GM19193 (cell line): ENCODE measurements around the gene MCM7.

Experiments
- POLR2A ChIP-seq: IDR thresholded peaks from 4 replicates; pipeline ENCODE4 v1.6.1; 2011; ENCODE audit not compliant: insufficient read depth, insufficient read length; ENCODE audit errors: extremely low read depth

MCM7 gene

DNA sequence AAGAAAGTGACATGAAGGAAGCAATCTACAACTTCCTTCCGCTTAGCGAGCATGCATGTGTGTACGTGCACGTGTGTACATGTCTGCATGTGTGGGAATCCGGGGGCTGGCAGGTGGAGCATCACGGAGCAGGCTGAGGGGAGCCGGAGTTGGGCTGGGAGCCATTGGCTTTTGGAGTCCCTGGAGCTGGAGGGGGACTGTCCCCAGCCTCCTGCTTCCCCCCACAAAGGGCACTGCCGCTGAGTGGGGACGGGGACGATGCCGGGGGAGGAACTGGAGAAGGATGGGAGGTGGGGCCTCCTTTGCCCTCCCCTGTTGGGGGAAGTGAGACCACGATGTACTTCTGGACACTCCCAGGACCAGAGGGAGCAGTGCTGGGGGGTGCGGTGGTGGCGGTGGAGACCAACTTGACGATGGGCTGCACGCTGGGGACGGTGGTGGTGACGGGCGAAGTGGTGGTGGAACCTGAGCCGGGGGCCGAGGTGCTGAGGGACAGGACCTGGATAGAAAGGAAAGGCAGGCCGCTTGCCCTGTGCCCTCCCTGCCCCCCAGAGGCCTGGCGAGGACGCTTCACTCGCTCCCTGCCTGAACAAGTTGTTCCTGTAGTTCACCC is 6.0 kb upstream of the MCM7 start:
- TF ChIP-seq POLR2A = no peak

DNA sequence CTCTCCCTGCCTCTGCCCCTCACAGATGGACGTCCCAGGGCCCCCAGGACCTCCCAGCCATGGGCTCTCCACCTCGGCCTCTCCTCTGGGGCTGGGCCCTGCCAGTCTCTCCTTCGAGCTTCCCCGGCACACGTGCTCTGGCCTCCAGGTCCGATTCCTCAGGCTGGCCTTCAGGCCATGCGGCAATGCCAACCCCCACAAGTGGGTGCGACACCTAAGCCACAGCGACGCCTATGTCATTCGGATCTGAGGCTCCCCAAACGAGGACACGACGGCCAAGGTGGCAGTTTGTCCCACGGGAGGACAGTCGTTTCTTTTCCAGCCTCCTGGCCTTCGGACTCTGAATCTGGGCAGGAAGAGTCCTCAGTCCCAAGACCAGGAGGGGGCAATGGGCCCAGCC is 5.4 kb upstream of the MCM7 start:
- TF ChIP-seq POLR2A = no peak

DNA sequence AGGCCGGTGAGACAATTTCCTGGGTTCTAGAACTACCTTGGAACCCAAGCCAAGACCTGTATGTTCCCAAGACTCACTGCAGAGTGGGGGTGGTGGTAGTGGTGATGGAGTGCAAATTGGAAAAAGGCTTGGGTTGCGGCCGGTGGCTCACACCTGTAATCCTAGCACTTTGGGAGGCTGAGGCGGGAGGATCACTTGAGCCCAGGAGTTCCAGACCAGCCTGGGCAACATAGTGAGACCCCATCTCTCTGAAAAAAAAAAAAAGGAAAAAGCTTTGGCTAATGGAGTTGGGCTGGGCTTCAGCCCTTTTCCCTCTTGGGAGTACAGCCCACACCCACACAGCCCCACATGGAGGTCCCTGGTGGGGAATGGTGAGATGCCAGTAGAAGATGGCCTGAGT is 4.3 kb upstream of the MCM7 start:
- no peak for TF ChIP-seq POLR2A

DNA sequence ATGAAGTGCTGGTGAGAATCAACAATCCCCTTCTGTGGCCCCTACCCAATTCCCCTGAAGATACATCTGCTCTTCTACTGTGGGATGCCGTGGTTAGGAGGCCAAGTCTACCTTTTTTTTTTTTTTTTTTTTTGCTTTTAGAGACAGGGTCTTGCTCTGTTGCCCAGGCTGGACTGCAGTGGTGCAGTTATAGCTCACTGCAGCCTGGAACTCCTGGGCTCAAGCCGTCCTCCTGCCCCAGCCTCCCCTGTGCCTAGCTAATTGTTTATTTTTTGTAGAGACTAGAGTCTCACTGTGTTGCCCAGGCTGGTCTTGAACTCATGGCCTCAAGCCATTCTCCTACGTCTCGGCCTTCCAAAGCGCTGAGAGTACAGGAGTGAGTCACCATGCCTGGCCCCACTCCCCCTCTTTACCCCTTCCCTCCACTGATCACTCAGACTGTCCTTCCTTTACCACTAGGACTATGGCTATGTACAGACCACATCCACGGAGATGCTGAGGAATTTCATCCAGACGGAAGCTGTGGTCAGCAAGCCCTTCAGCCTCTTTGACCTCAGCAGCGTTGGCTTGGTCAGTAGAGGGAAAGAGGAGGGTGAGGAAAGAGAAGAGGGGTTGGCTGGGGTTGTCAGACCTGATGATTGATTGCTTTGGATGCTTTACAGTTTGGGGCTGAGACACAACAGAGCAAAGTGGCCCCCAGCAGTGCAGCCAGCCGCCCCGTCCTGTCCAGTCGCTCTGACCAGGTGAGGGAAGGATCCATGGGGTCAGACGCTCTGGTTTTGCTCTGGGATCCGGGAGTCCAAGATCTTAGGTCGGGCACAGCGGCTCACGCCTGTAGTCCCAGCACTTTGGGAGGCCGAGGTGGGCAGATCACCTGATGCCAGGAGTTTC is 2.0 kb upstream of the MCM7 start:
- no peak for TF ChIP-seq POLR2A

DNA sequence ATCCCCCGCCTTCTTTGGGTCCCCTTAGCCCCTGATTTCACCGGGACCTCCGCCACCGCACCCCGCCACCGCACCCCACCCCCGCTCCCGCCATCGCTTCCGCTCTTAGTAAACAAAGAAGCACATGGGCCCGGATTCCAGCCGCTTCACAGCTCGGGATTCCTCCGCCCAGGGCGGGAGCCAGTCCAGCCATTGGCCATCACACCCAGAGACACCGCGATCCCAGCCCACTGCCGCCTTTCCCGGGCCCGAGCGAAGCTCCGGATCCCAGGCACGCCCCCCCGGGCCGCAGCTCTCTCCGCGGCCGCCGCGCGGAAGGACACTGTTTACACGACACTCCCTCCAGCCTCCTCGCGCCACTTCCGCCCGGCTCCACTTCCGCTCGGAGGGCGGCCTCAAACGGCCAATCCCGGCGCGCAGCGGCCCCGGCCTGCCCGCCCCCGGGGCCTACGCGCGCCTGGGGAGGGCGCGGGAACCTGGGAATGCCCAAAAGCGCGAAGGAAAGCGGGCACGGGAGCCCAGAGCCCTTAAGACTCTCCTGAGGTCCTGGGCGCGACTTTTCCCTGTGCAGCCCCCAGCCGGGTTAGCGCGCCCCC is 679 bp downstream of the MCM7 start:
- no peak for TF ChIP-seq POLR2A

DNA sequence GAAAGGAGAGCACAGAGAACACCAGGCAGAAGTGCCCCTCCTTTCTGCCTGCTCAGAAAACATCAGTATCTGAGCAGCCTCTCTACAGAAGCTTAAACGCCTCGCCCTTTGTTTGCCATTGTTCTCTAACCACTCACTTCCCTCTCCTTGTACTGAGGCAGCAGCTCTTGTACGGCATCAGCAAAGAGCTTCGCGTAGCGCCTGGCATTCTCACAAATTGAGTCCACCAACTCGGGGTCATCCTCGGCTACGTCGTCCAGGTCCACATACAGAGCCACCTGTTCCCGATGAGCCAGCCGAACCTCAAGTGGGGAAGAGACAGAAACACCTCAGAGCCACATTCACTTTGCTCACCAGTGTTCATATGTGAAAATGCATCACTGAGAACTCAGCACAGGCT is 1.7 kb downstream of the MCM7 start:
- no peak for TF ChIP-seq POLR2A

DNA sequence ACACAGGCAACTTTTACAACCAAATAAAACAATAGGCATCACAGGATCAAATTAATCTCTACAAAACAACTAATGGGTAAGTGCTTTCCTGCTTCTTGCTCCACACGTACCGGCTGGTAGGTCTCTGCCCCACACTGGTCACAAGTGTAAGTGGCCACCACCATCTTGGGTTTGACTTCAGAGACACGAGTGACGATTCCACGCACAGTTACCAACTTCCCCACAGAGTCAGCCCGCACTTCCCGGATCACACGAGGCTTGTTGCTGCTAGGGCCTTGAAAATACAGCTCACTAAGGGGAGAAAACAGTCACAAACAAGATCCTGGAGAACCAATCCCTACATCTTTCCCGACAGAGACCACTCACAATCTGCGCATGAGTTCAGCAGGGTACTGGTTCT is 2.3 kb downstream of the MCM7 start:
- TF ChIP-seq POLR2A = no peak

DNA sequence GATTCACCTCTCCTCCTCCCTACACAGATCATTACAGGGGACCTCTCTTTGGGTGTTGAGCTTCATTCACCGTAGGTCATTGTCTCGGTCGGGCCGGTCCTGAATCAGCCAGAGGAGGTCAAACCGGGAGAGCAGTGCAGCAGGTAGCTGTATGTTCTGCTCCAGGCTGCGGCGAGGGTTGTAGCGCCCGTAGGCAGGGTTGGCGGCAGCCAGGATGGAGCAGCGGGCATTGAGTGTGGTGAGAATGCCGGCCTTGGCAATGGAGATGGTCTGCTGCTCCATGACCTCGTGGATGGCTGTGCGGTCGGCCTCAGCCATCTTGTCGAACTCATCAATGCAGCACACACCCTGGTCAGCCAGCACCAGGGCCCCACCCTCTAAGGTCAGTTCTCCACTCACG is 5.5 kb downstream of the MCM7 start:
- no peak for TF ChIP-seq POLR2A

DNA sequence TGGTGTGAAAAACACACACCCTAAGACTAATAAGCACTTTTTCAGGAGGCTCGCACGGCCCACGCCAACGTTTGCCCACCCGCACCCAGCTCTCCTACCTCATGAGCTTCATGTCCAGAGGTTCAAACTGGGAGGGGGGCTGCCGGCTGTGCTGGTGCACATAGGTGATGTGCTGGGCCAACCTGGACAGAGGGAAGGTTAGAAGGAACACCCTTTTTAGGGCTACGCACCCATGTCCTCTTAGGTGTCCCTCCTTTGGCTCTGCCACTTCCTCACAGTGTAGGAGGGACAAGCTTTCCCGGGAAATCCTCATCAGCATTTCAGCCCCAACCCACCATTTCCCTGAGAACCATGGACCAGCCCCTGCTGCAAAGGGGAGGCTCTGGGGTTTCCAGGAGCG is 5.9 kb downstream of the MCM7 start:
- TF ChIP-seq POLR2A = no peak

DNA sequence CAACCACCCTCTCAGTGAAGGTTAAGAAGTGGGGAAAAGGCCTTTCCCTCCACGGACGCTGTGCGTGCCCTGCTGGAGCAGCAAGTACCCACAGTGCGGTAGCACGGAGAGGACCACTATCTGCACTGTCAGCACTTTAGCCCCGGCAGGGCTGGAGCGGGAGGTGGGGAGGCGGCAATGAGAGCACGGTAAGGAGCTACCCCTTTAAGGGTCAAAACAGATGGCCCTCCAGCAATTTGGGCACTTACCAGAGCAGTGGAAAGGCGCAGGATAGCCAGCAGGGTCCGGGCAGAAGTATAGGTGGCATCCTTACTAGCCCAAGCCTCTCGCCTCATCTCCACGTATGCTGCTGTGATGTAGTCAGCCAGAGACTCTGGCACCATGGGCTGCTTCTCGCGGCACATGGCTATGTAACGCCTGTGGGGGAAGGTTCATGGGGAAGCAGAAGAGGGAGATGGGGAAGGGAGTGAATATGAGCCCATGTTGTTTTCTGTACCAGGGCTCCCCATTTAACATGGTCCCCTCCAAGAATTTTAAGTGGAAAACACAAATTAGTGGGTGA is 7.2 kb downstream of the MCM7 start:
- peak; percentile 36 for TF ChIP-seq POLR2A

DNA sequence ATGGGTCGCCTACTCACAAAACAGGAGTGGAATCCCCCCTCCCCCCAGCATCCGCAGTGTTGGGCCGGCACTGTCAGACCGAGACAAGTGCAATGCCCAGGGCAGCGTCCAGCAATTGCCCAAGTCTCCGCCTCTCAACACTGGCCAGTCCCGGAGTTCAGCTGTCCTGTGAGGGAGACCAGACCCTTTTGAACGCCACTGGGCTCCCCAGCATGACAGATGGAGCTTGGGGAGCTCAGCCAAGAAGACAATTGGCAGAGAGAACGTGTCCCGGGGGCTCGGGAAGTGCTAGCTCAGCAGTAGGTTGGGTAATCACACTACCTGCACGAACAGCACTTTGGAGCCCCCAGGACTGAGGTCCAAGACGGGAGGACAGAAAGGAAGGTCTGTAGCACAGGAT is 7.7 kb downstream of the MCM7 start:
- no peak for TF ChIP-seq POLR2A

DNA sequence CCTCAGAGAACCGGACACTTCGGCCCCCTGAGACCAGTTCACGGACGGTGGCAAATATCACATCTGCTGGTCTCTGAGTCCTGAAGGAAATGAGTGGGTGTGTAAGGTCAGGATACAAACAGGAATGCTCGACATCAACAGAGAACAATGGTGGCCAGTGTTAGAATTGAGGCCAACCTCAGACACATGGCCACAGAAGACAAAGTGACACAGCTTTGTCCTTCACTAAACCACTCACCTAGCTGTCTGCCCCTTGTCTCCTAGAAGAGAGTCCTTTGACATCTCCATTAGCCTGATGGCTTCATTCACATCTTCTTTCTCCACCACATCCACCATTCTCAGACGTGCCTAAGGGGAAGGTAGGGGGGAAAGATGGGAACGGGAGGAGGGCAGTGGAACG is 8.1 kb downstream of the MCM7 start:
- no peak for TF ChIP-seq POLR2A

DNA sequence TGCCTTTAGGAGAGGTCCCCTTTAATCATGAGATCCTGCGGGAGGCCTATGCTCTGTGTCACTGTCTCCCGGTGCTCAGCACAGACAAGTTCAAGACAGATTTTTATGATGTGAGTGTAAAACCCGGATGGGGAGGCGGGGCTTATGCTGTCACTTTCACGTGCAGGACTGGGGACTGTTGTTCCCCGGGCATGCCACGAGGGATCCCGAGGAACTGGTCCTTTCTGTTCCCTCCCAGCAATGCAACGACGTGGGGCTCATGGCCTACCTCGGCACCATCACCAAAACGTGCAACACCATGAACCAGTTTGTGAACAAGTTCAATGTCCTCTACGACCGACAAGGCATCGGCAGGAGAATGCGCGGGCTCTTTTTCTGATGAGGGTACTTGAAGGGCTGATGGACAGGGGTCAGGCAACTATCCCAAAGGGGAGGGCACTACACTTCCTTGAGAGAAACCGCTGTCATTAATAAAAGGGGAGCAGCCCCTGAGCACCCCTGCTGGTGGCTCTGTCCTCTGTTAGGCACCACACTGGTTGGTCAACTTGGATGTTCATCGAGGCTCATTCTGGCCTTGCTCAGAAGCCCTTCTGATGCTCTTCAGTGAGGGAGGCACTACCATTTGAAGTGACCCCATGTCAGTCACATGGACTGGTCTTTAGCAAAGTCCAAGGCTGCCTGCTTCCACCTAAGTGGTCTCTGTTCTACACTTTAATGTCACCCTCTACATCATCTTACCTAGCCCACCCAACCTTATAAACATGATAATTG is 9.6 kb downstream of the MCM7 start:
- TF ChIP-seq POLR2A = peak; percentile 56

DNA sequence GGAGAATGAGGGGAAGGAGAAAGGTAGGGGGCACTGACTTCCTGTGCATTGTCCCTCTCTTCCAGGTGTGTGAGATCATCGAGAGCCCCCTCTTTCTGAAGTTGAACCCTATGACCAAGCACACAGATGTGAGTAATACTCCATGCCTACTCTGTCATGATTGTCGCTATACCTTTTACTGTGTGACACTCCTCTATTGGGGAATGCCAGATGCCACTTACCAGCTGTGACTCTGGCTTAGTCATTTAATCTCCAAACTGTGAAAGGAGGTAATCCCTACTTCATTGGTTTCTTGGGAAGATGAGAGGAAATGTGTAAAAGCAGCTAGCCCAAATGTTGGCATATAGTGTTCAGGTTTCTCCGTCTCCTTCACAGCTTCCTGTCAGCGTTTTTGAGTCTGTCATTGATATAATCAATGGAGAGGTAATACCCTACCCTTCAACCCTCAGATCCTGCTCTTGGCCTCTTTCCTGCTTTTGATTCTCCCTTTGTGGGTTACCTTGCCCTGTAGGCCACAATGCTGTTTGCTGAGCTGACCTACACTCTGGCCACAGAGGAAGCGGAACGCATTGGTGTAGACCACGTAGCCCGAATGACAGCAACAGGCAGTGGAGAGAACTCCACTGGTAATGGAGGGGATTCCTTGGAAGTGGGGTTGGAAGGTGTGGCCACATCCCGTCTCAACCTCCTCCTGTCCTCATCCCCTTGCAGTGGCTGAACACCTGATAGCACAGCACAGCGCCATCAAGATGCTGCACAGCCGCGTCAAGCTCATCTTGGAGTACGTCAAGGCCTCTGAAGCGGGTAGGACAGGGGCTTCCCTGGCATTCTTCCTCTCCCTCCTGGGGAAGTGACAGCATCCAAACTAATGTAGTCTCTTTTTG is 10.4 kb downstream of the MCM7 start:
- no peak for TF ChIP-seq POLR2A
